Jurkat, Clone E6-1 (cell line): ENCODE measurements around the gene NMU.
"Not testable (repeated sequence)": the region's sequence is repeated elsewhere in the genome, so short reads cannot be mapped to it uniquely, and the experiment has no call there.

Experiments used
- DNase-seq: peaks from one replicate; pipeline ENCODE4 v3.0.0-alpha.2; 2011; ENCODE audit warnings: low read depth, low spot score
- H3K4me3 ChIP-seq: 2 replicates; pipeline ENCODE4 v1.5.1; 2011; ENCODE audit warnings: mild to moderate bottlenecking, low read length, control low read depth, moderate library complexity

The NMU gene

DNA sequence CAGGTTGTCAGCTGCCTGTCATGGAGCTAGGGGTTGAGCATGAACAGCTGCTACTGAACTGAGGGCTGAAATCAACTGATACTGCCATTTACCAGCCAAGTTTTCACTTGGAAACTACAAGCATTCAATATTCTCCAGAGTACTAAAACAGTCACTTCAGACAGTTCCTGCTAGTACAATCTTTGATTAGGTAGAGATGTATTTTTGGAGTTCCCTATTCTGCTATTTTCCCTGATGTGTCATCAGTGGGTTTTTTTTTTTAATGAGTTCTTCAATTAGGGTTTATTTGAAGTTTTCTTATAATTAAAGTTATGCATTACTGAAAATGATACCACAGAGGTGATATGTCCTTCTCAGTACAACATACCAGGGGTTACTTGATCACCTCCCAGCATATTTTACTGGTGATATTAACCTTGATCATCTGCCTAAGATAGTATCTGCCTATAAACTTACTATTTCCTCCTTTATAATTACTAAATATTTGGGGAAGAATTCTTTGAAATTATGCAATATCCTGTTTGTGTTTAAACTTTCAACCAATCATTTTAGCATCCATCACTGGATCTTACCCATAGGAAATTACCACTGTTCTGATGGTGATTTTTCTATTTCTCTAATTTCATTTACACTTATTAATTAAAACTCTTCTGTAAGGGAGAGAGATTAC is 57.6 kb downstream of the NMU start:
- no peak overlapping the region for H3K4me3 ChIP-seq
- no peak for DNase-seq

DNA sequence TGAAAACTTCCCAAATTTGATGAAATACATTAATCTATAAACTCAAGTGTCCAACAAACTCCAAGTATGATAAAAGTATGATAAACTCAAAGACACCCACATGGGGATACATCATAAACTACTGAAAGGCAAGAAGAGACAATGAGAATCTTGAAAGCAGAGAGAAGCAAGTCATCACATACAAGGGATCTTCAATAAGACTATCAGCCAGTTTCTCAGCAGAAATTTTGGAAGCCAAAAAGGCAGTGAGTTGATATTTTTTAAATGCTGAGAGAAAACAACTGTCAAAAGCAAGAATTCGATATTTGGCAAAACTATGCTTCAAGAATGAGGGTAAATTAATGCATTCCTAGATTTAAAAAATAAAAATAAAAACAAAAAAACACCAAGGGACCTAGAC is 60.6 kb downstream of the NMU start:
- no peak for DNase-seq
- no peak overlapping the region for H3K4me3 ChIP-seq

DNA sequence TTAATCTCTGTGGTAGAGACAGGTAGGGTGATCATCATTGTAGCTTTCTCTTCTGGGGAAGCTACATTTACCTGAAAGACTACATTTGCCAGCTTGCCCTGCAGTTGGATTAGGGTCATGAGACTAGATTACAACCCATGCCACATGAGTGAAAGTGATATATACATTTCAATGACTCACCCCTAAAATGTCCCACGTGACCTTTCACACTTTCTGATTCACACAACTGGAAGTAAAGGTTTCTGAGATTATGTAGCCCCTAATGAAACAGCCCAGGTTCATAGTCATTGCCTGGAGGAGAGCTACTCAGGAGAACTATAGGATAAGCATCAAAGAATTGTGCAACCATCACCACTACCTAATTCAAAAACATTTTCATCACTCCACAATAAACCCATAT is 61.8 kb downstream of the NMU start:
- DNase-seq: no peak
- no peak overlapping the region for H3K4me3 ChIP-seq

DNA sequence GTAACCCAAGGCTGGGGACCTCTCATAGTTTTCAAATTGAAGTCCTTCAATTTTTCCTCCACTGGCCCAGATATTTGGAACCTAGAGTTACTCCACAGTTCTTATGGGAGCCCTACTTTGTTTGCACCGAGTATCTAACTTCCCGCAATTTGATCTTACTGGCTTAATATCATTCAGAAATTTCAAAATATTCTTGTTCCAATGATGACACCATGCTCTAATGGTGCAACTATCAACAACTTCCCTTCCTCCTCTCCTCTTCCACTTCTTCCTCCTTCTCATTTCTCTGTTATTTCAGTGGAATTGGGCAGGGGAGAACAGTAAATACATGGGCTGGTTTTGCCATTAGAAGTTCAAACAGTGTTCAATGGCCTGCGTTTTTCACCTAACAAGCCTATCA is 64.3 kb downstream of the NMU start:
- no peak for DNase-seq
- no peak overlapping the region for H3K4me3 ChIP-seq

DNA sequence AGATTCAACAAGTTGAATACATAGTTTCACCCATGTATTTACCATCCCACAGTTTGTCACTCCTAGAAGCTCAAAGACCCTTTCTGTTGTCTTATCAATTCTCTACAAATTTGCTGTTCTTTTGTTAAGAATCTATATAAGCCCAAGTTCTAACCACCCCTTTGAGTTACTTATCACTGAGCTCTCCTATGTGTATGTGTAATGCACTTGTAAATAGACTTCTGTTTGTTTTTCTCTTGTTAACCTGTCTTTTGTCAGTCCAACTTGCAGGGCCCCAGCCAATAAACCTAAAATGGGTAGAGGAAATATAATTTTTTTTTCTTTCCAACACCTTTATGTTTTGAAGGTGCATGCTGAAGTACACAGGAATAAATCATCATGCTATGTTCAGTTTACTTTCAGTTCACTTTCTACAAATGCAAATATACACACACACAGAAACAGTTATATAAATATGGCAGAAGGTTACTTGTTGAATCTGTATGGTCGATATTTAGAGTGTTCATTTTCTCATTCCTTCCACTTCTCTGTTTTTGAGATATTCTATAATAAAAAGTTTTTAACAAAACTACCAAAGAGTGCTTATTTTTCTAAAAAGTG is 67.1 kb downstream of the NMU start:
- DNase-seq: no peak
- no peak overlapping the region for H3K4me3 ChIP-seq

DNA sequence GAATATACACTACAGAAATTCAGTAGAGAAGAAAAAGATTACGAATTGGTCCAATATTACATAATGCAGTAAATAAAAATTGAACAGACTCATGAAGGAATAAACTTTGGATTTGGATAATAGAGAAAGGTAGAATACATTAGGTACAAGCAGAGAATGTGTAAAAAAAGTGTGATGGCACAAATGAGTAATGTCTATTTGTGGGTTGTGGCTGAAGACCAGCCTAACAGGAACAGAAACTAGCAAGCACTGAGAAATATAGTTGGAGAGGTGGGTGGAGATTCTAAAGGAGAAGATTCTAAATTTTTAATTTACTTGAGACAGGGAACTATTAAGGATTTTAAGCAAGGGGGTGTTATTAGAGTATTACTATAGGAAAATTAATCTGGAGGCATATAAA is 74.2 kb downstream of the NMU start:
- no peak for DNase-seq
- H3K4me3 ChIP-seq: no peak overlapping the region

DNA sequence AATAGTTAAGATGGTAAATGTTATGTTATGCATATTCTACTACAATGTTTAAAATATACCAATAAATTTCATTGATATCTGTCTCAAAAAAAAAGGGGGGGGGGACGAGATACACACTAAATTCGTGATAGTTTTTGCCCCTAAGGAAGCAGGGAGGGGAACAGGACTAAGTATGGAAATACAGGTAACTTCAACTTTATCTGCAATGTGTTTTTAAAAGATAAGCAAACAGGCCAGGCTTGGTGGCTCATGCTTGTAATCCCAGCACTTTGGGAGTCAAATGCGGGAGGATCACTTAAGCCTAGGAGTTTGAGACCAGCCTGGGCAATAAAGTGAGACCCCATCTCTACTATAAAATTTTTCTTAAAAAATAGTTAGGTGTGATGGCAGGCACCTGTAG is 76.0 kb downstream of the NMU start:
- DNase-seq: no peak
- H3K4me3 ChIP-seq: no peak overlapping the region

DNA sequence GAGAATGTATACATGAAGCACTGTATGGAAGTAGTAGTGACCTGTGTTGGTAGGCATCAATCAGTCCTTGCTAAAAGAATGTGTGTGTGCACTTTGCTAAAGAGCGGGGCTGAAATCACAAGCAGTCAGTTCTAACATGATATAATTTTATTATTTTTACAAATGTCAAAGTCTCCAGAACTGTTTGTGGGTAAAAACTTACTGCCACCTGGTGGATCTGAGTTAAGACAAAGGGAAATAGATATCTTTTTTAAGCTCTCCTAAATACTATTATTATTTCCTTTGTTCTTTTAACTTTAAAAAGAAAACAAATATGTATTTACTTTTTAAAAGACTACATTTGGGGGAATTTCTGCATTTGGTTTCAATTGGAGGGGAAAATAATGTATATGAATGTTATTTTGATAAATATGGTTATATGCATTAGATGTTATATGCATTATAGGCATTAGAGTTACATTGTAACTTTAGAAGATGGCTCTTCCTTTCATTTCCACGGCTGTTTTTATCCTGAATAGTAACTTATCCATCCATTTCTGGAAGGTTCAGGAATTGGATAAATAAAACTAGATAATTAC is 81.6 kb downstream of the NMU start:
- H3K4me3 ChIP-seq: no peak overlapping the region
- no peak for DNase-seq

DNA sequence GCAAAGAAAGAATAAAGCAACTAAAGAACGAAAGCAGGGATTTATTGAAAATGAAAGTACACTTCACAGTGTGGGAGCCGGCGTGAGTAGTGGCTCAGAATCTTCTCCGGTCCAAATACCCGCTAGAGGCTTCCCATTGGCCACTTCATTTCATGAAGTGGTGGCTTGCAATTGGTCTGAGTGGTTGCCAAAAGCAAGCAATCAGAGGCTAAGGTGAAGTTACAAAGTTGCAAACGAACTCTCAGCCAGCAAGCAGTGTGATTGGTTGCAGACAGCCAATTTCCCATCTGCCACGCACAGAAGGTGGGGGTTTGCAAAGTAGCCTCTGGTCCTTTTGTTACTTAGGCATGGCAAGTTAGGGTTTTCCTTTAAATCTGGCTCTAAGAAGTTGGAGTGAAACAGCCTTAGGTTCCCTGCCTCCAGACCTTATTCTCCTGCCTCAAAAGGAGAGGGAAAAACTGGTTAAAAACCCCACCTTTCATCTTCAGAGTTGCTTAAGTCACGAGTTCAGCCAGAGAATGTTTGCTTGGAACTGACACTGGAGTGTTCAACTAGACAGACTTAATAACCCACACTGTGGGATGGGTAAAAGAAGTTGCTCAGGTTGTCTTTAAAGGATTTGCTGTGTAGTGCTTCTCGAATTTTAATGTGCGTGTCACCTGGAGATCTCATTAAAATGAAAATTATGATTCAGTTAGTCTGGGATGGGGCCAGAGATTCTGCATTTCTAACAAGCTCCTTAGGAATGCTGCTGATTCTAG is 82.5 kb downstream of the NMU start:
- no peak for DNase-seq
- no peak overlapping the region for H3K4me3 ChIP-seq

DNA sequence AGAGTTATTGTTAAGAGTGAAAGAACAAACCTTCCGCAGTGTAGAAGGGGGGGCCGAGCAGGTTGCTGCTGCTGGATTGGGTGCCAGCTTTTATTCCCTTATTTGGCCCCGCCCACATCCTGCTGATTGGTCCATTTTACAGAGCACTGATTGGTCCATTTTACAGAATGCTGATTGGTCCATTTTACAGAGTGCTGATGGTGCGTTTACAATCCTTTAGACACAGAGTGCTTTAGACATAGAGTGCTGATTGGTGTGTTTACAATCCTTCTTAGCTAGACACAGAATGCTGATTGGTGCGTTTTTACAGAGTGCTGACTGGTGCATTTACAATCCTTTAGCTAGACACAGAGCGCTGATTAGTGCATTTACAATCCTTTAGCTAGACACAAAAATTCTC is 84.1 kb downstream of the NMU start:
- not testable (repeated sequence) for DNase-seq, H3K4me3 ChIP-seq

DNA sequence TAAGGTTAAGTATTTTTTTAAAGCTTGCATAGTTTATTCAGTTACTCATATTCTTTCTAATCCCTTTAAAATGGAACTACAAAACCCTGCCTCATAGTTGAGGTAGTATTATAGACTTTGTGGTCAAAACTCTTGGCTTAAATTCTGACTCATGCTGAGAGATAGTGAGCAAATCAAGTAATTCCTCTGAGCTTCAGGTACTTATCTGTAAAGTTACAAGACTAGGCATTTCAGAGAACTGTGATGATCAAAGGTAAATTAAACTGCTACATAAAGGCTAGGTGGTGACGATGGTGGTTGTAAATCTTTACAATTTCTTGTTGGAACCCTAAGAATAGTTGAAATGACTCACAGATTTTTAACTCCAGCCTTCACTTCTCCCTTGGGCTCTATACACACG is 86.2 kb downstream of the NMU start:
- no peak for DNase-seq
- no peak overlapping the region for H3K4me3 ChIP-seq

DNA sequence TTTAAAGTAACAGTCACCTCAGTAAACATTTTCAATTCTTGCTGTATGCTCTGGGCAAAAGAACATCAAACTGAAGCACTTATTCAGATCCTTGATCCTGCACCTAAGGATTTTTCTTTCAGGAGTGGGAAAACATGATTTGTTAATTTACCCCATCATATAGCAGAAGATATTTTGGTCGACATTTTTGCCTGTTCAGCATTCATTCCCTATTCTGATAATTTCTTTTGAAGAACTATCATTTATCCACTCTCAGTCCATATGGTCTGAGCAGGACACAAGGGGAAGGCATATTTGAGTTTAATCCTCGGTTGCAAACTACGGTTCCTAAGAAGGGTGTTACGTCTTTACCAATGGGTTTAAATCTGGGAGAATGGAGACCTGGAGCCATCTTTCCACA is 88.2 kb downstream of the NMU start:
- H3K4me3 ChIP-seq: peak overlapping the region; percentile 78
- no peak for DNase-seq

DNA sequence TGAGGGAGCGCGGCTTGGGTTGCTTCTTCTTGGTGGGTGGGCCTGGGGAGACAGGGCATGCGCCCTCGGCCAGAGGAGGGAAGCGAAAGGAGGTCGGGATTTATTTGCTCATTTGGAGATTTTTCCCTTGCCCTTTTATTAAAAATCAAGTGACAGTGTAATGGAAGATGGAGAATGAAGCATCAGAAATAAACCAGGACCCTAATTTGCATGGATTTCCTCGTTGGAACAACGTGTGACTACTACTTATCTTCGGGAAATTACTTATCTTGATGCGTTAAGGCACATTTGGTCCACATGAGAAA is 88.7 kb downstream of the NMU start:
- no peak for DNase-seq

DNA sequence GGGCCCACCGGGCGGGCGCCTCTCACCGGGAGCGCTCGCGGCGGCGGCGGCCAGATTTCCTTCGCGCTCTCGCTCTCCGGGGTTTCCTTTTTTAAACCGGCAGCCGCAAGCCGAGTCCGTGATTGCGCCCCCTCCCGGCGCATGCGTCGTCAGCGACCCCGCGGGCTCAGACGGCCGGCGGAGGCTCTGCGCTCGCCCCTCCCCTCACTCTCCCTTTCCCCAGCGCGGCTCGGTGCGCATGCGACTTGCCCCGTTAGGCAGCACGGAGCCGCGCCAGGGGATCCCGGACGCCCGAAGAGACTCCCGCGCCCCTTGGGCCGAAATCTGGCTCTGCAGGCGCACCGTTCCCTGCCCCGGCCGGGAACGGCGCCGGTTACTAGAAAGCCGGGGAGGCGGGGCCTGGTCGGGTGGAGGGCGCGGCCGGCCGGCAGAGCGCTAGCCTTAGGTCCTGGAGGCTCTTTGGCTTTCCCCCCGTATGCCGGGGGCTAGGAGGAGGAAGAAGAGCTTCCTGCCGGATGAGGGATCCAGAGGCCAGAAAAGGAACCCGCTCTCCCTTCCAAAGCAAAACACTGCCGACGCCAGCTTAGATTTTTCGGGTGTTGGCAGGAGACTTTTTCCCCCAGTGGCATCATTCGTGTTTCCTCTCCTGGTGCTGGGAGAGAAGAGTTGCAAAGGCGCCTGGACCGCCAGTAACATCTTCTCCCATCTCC is 89.2 kb downstream of the NMU start, which contains the start of gene CLOCK:
Gene CLOCK (minus strand): TSS at position 154 of the 710 bp plus-strand sequence. CDS start 64,124 bp downstream, outside the sequence.
- peak within 1 kb of the TSS; percentile 78 for H3K4me3 ChIP-seq
- DNase-seq: peak; percentile 73

More for the DNA sequence above, 88.7 kb downstream of the NMU start:
- H3K4me3 ChIP-seq: peak overlapping the region; percentile 78

DNA sequence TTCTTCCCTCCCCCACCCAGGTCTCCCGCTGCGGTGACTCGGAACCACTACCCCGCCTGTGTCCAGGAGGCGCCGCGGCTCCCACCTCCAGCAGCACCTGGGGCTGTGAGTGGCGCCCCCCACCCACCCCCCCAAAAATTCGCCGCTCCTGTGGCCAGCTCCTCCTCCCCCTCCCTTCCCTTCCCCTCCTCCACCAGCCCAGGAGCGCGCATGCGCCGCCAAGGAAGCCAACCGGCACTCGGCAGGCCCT is 89.7 kb downstream of the NMU start:
- H3K4me3 ChIP-seq: peak overlapping the region; percentile 78
- DNase-seq: no peak

DNA sequence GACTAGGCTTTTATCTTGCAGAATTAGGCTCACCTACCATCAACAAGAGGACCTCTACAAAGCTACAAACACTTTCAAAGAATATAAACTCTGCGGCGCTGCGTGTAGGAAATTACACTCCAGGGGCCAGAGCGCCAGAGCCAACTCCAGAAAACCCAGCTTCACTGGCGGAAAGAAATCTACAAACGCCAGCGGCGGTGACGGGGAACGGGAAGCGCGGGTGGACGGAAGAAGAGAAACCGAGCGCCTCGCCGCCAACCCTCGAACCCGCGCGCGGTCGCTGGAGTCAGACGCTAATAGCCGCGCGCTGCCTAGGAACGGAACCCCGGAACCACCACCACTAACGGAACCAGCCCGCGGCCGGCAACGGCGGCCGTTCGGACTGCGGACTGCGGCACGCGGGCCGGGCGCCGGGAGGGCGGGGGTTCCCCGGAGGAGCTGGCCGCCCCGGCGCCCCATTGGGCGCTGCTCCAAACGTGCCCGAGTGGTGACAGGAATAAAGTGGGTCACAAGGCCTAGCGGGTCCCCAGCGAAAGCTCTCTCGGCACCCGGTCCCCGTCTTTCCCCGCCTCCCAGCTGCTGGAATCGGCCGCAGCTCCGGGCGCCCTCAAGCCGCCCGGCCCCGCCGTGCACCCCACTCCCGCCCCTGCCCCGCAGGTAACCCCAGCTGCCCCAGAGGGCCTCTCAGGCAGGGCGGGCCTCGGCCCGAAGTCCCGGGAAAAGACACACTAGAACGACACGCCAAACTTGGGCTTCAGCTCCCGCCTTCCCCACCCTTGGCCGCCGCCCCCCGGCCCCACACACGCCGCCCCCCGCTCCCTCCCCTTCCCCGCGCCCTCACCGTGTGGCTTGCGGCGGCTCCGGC is 90.2 kb downstream of the NMU start:
- H3K4me3 ChIP-seq: peak overlapping the region; percentile 78
- no peak for DNase-seq
